GM18873 (cell line): ENCODE data around the gene HIPK2.
"Not testable (repeated sequence)": the region's sequence is repeated elsewhere in the genome, so short reads cannot be mapped to it uniquely, and the experiment has no call there.

Experiments used
- ATAC-seq: cut with Tn5 transposase; IDR thresholded peaks from one replicate; pipeline ENCODE4 v1.9.1; 2021; ENCODE audit warnings: mild to moderate bottlenecking, moderate library complexity, moderate number of reproducible peaks; ENCODE audit not compliant: unreplicated experiment, low FRiP score

Gene HIPK2

DNA sequence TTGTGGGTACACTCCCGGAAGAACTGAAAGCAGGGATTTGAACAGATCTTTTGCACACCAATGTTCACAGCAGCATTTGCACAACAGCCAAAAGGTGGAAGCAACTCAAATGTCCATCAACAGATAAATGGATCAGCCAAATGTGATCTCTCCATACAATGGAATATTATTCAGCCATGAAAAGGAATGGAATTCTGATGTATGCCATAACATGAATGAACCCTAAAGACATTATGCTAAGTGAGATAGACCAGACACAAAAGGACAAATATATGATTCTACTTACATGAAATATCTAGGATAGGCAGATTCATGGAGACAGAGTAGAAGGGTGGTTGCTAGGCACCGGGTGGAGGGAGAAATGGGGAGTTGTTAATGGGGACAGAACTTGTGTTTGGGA lies 217.6 kb downstream of the HIPK2 start:
- no peak for ATAC-seq

DNA sequence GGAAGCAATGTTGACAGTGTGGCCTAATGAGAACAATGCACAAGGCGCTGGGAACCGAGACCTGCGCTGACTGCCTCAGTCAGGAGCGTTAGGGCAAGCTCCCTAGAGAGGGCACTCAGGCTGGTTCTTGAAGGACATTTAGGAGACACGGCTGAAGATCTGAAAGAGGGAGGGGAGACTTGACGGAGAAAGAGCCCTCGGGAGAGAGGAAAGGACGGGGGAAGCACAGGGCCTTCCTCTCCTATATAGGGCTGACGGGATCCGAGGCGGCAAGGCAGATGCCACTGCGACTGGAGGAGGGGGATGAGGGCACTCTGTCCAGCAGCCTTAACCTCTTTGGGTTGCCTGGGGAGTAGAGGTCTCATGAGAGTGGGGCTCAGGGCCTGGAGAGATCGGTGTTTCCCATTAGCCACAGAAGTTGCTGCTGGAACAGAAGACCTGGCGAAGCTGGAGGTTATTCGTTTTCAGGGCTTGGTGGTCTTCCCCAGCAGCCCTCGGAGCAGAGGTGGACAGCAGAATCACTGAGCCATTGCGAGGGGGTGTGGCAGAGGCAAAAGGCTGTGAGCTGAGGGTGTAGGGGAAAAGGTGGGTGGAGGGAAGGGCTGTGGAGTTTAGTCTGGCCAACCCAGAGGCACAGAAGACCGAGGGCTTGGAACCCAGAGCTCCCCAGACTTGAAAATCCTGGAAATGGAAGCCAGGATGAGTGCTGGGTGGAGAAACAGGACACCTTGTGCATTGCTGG lies 218.3 kb downstream of the HIPK2 start:
- ATAC-seq = no peak

DNA sequence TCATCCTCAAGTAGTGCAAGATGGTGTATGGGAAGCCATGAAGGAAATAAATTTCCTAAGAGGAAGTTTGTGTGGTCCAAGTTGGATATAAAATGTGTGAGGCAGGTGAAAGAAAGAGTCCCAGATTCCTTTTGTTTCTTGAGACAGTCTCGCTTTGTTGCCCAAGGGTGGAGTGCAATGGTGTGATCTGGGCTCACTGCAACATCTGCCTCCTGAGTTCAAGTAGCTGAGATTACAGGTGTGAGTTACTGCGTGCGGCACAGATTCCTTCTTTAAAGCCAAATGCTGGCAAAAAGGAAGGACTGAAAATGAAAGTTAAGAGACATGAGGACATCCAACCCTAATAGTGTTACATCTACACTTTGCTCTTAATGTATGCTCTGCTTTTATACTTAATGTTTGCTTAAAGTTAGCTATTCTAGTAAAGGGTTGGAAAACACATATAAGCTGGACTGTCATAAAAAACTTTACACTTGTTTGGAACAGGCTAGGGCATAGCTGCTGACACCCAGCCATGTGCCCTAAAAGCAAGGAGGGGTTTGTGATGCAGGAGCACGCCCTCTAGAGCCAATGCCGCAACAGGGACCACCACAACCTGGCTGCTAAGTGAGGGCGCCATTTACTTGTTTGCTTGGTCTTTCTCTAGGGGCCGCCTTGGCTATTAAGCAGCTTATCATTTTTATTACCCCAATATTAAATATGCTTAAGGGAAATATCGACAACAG lies 219.8 kb downstream of the HIPK2 start:
- no peak for ATAC-seq

DNA sequence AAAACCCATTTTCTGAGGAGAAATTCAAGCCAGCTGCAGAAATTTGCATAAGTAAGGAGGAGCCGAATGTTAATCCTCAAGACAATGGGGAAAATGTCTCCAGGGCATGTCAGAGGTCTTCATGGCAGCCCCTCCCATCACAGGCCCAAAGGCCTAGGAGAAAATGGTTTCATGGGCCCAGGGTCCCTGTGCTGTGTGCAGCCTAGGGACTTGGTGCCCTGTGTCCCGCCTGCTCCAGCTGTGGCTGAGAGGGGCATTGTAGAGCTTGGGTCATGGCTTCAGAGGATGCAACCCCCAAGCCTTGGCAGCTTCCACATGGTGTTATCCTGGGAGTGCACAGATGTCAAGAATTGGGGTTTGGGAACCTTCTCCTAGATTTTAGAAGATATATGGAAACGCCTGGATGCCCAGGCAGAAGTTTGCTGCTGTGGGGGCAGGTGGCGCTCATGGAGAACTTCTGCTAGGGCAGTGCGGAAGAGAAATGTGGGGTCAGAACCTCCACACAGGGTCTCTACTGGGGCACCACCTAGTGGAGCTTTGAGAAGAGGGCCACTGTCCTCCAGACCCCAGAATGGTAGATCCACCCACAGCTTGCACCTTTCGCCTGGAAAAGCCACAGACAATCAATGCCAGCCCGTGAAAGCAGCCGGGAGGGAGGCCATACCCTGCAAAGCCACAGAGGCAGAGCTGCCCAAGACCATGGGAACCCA lies 223.7 kb downstream of the HIPK2 start:
- ATAC-seq = not testable (repeated sequence)

DNA sequence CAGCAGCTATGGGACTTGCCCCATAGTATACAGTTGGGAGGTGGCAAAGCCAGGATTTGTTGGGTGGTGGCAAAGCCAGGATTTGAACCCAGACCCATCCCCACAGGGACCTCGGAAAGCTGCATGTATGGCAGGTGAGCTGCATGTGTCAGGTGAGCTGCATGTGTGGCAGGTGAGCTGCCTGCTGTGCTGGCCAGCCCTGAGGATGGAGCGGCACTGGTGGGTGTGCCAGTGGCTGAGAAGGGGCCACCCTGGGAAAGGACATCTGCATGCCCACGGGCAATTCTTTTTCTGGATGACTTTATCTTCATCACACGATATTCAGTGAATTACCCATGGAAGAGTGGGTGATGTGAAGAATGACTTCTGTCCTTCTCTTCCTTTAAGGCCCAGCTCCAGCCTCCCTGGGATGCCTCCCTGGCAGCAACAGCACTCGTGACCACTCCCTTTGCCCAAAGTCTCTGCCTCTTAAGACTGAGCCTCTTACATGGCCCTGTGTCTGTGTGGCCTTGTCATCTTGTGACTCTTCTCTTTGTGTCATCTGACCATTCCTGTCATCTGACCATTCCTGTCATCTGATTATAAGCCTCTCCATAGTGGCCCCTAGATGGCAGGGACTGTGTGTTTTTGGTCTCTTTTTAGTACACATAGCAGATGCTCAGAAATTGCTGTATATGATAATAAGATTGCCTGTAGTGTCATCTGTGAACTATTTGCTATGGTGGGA lies 229.3 kb downstream of the HIPK2 start:
- no peak for ATAC-seq

DNA sequence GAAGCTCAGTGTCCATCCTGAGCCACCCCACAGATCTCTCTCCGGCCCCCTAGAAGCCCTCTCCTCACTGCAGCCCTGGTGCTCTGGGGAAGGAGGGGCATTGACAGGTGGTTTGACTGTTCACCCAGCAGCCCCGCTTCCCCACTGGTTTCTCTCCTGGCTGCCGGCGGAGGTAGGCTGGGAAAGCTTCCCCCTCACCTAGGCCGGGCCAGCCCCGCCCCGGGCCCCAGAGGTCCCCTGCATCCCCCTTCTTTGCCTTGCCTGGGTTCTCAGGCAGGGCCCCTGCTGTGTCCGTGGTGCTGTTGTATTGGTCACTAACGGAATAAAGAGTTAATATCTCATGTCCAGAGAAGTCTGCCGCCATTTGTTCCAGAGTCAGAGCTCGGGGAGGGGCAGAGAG lies 233.2 kb downstream of the HIPK2 start:
- ATAC-seq = no peak

DNA sequence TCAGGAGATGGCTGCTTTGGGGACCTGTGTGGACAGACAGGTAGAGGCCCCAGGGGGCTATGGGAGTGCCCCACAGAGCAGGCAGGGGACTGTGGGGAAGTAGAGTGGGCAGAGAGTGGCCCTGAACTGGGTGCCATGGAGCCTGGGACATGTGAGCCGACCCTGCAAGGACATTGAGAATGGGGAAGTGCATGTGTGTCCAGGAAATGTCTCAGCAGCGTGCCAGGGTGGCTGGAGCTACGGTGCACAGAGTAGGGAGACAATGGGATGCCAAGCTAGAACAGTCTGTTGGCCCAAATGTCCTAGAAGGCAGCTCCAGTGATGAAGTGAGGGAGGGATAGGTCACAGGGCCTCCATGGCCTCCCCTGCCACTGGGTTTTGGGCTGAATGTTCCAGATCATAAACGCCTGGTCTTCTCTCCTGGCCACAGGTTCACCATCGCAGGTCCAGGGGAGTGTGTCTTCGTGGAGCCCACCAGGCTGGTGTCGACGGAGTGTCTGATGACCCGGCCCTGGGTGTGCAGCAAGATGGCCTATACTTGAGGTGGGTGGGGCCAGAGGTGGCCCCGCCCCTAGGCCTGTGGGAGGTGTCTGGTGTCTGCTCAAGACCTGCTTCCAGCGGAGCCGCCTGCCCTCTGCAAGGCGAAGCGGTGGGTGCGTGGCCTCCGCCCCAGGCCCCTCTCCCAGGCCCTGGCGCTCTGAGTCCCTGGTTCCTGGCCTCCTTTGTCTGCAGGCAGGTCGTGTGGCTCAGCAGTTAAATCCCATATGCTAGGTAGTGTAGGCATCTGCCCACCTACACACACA lies 233.8 kb downstream of the HIPK2 start:
- ATAC-seq = no peak

DNA sequence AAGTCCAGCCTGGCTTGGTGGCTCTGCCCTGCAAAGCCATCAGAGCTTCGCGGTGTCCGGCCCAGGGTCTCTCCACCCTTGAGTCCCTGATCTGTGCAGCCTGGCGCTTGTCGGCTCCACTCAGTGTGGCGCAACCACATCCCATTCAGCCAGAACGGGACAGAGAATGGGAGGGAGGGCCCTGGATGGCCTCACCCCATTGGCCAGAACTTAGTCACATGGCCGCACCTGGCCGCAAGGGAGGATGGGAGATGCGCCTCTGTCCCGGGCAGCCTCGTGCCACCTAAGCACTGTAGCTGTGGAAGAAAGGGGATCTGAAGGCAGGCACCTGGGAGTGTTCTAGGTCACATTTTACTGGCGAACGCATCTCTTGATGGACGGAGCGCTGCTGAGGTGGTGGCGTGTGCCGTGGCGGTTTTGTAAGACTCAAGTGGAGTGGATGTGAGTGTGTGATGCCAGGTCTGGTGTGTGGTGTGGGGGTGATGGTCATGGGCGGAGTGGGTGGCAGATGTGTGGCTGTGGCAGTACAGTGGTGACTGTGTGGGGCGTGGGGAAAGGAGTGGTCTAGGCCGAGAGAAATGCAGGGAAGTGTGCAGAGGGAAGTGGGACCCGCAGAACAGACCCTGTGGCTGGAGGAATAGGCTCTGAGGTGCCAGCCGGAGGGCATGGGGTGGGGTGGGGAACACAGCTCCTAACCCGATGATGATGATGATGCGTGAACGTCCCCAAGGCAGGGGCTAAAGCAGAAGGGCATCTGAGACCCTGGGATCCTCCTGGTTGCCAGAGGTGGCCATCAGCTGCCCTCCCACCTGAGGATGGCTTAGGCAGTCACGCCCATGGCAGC lies 235.3 kb downstream of the HIPK2 start:
- ATAC-seq = no peak

DNA sequence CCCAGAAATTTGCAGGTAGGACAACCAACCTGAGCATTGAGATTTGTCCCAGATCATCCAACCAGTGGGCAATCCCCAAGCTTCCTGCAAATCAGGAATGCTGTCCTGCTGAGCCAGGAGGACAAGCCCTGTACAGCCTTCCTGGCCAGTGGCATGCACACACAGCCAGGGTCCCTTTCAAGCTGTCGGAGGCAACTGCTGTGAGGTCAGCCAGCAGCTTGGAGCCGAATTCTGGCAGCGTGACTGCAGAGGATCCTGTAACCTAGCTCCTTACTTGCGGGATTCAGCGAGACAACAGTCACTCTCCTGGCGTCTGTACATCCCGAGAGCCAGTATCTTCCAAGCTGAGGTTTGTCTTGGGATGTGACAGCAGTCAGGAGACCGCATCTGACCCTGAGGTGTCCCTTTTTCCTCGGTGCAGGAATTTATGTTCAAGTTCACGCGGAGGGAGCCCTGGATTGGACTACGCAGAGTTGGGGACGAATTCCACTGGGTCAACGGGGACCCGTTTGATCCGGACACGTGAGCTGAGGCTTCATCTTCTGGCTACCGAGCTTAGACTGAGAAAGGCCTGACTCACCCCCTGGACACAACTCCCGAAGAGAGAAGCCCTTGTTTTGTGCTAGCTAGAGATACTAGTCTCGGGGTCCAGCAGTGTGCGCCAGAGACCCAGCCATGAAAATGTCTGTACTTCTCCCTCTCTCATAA lies 236.0 kb downstream of the HIPK2 start:
- no peak for ATAC-seq

DNA sequence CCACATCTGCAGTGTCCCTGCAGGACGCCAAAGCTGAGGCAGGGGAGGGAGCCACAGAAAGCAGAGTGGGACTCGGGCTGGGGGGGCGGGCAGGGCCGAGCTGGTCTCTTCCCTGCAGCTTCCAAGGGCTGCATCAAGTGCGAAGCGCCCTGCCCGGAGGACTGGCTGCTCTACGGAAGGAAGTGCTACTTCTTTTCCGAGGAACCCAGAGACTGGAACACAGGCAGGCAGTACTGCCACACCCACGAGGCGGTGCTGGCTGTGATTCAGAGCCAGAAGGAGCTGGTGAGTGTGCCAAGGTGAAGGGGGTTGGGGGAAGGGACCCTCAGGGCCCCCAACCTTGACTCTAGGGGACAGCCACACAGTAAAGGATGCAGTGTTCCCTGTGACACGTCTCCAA lies 237.6 kb downstream of the HIPK2 start:
- no peak for ATAC-seq

DNA sequence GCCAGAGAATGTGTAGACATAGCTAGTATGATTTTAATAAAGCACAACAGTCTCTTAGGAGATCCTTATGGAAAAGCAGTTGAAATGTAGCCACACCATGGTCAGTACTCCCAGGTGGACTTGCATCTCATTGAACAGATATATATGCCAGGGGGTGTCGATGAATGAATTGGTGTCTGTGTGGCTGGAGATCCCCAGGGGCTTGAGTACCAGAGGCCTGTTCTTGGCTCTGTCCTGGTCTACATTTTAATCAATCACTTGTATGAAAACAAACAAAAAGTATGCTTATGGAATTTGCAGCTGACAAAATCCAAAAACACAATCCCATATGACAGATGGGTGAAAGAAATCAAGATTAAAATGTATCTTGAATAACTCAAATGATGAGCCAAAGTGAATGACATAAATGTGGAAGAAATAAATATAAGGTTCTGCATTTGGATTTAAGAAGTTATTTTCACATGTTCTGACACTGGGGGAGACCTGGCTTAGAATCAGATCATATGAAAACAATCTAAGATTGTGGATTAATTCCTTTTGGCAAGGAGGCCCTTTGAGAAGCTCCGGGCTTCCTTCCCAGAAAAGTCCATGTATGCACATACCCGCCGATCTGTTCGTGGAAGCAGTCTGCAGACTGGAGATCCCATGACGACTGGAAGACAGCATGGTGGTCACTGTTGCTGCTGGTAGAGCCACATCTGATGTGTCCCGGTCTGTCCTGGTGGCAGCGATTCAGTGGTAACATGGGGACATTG lies 238.7 kb downstream of the HIPK2 start:
- ATAC-seq = no peak

DNA sequence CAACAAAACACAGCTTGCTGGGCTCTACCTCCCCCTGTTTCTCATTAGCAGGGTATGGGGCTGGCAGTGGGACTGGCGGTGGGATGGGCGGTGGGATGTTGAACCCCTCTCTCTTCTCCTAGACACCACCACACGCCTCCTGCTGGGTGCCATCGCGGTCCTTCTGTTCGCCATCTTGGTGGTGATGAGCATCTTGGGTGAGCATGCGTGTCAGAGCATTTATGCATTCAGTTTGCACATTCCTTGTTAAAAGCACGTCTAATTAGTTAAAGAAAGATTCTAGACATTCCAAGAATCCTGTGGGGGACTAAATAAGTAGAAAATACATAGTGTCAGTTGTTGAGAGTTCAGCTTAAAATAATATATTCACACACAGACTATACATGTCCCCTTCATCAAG lies 241.6 kb downstream of the HIPK2 start:
- ATAC-seq = no peak

DNA sequence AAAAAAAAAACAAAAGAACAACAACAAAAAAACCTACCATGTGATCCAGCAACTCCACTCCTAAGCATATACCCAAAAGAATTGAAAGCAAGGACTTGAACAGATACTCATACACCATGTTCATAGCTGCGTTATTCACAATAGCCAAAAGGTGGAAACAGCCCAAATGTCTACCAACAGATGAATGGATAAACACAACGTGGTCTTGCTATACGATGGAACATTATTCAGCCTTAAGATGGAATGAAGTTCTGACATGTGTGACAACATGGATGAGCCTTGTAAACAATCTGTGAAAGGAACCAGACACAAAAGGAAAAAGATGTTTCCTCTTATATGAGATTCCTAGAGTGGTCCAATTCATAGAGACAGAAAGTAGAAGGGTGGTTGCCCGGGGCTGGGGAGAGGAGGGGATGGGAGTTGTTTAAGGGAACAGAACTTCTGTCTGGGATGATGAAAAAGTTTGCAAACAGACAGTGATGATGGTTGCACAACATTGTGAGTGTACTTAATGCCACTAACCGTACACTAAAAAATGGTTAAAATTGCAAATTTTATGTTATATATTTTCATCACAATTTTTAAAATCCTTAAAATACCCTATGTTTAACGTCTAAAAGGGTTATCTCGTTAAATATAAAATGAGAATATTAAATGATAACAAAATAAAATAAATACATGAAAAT lies 242.7 kb downstream of the HIPK2 start:
- ATAC-seq = no peak

DNA sequence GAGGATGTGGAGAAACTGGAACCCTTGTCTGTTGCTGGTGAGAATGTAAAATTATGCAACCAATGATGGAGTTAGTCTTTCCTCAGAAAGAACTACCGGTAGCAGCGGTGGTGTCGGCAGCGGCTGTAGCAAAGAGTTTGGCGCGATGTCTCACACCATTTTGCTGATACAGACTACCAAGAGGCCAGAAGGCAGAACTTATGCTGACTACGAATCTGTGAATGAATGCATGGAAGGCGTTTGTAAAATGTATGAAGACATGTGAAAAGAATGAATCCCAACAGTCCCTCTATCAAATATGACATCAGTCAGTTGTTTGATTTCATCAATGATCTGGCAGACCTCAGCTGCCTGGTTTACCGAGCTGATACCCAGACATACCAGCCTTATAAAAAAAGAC lies 243.7 kb downstream of the HIPK2 start:
- ATAC-seq = no peak

DNA sequence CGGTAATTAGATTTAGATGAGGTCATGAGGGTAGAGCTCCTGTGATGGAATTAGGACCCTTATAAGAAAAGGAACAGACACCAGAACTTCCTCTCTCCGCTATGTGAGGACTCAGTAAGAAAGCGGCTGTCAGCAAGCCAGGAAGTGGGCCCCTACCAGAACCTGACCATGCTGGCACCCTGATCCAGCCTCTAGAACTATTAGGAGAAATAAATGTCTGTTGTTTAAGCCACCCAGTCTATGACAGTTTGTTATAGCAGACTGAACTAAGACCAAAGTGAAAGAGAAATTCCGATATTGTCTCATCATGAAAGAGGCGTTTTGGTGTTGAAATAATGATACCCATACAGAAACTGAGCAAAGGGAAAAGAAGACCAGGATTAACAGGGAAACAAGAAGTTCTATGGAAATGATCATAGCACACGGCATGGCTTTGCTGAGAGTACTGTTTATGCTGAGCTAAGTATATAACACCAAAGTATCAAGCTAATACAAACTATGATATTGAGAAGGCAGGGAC lies 245.1 kb downstream of the HIPK2 start:
- ATAC-seq = no peak

DNA sequence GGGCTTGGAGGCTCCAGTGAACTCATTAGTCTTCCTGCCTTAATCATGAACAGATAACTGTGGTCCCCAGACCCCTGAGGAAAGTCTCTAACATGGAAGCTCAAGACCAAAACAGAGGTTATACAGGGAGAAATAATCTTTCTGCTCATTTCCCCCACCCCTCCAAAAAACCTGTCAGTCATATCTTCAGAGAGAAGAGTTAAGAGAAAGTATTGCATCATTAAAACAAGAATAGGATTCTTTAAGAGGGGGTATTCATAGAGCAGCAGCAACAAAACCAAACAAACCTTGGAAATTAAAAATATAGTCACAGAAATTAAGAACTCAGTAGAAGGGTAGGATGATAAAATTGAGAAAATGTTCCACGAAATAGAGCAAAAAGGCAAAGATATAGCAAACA lies 246.7 kb downstream of the HIPK2 start:
- no peak for ATAC-seq
